Ishikawa (cell line): ENCODE results near the gene FOXRED2.

Source experiments
- CEBPB ChIP-seq: IDR thresholded peaks from 2 replicates; pipeline ENCODE4 v1.6.1; 2012
- RAD21 ChIP-seq: IDR thresholded peaks from 2 replicates; pipeline ENCODE4 v1.6.1; 2012; ENCODE audit warnings: low read depth
- TEAD4 ChIP-seq: IDR thresholded peaks from 2 replicates; pipeline ENCODE4 v1.6.1; 2012
- TF ChIP-seq, protein P1 (sequence below): IDR thresholded peaks from 2 replicates; pipeline ENCODE4 v1.6.1; 2012

DNA sequence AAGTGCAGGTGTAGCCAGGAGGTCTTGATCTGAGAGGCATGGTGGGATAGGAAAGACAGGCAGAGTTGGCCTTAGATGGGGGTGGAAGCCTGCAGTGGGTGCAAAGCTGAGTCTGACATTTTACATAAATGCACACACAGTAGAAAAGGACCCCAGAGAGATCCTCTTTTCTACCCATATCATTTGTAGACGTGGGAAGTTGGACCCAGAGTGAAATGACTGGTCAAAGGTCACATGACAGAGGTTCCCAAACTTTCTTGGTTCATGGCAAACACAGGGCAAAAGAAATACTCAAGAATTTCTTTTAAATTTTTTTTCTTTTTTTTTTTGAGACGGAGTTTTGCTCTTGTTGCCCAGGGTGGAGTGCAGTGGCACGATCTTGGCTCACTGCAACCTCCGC lies 6.2 kb upstream of the FOXRED2 start:
- TF ChIP-seq TEAD4 (no peak), CEBPB (no peak), RAD21 (no peak)
- TF ChIP-seq, protein P1, sequence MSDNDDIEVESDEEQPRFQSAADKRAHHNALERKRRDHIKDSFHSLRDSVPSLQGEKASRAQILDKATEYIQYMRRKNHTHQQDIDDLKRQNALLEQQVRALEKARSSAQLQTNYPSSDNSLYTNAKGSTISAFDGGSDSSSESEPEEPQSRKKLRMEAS, result no peak
